Lower lobe of right lung (tissue), 2 donors: Measurements from ENCODE around the gene DNAI4. TPM values are rescaled to one million over a fixed set of nuclear protein-coding genes. Genes with fewer than 3 reads are reported as not detected.

ENCODE experiments used
- ATAC-seq, 2 donors: fragments of 200-7000 bp; cut with Tn5 transposase; one replicate each; pipeline ENCODE4 v1.9.1; 2020 to 2022; ENCODE audit warnings: mild to moderate bottlenecking in 2 of 2, moderate library complexity in 2 of 2
- DNase-seq: peaks from one replicate; pipeline ENCODE4 v3.0.0-alpha.2; 2020
- H3K27ac ChIP-seq: fragments of 200-600 bp; one replicate; pipeline ENCODE4 v1.8.0; 2022
- H3K27me3 ChIP-seq: fragments of 200-600 bp; one replicate; pipeline ENCODE4 v1.8.0; 2022; ENCODE audit warnings: low read depth
- H3K36me3 ChIP-seq: fragments of 200-600 bp; one replicate; pipeline ENCODE4 v1.8.0; 2022; ENCODE audit warnings: mild to moderate bottlenecking
- H3K4me1 ChIP-seq: fragments of 200-600 bp; one replicate; pipeline ENCODE4 v1.8.0; 2022
- H3K4me3 ChIP-seq: fragments of 200-600 bp; one replicate; pipeline ENCODE4 v1.8.0; 2022; ENCODE audit warnings: mild to moderate bottlenecking
- H3K9me3 ChIP-seq: fragments of 200-600 bp; one replicate; pipeline ENCODE4 v1.8.0; 2022
- CTCF ChIP-seq: fragments of 200-600 bp; IDR thresholded peaks from one replicate; pipeline ENCODE4 v1.8.0; 2022; ENCODE audit warnings: antibody characterized with exemption, mild to moderate bottlenecking
- intact Hi-C: fragments of 100-400 bp; cut with DNase I; formaldehyde crosslinking; loops from one replicate; pipeline ENCODE4 v1.11.0; 2022
- total RNA-seq: library from RNA; stranded (reverse); fragmentation: NEBNext Ultra II Directional; extraction: Animal tissue kit (Norgen Biotek cat#: 25700); gene quantifications from one replicate; pipeline ENCODE4 v1.2.1, GENCODE V29; 2021
- donor health status: DM: no; HTN: yes; CAD: no; lungs with severe emphysema.

The DNAI4 gene
- total RNA-seq, 1 donor from 2014 or later = 19.9 TPM

GRCh38 chr1:66940981-66941380, 16.3 kb upstream of the DNAI4 start:
- no peak for ATAC-seq

GRCh38 chr1:66938613-66939012, 14.0 kb upstream of the DNAI4 start:
- ATAC-seq (no peak), DNase-seq (no peak)
- Histone ChIP-seq H3K4me1 (peaks cover 51% of the 10 kb centered on the region), H3K27ac (no peak overlapping the region), H3K4me3 (no peak overlapping the region), H3K9me3 (no peaks in the 10 kb centered on the region), H3K27me3 (no peaks in the 10 kb centered on the region), H3K36me3 (peaks cover 4% of the 10 kb centered on the region)
- no peak for TF ChIP-seq CTCF
- intact Hi-C loops = no loop called here

More at GRCh38 chr1:66940981-66941380, 16.3 kb upstream of the DNAI4 start:
- intact Hi-C loops = no loop called here
- no peaks in the 10 kb centered on the region for H3K27me3 ChIP-seq
- TF ChIP-seq CTCF = no peak
- no peak overlapping the region for H3K27ac ChIP-seq
- H3K4me1 ChIP-seq = peaks cover 45% of the 10 kb centered on the region
- H3K4me3 ChIP-seq = no peak overlapping the region
- no peaks in the 10 kb centered on the region for H3K9me3 ChIP-seq
- H3K36me3 ChIP-seq = peaks cover 11% of the 10 kb centered on the region
- DNase-seq = no peak

GRCh38 chr1:66937529-66938234, 13.0 kb upstream of the DNAI4 start:
- peaks cover 57% of the 10 kb centered on the region for H3K4me1 ChIP-seq
- no peak for TF ChIP-seq CTCF
- DNase-seq (no peak), ATAC-seq (peak in 1 of 2 donors; percentile 24)
- H3K36me3 ChIP-seq = peaks cover 4% of the 10 kb centered on the region
- intact Hi-C loops = no loop called here
- no peak overlapping the region for H3K27ac ChIP-seq
- no peaks in the 10 kb centered on the region for H3K27me3 ChIP-seq
- no peaks in the 10 kb centered on the region for H3K9me3 ChIP-seq
- no peak overlapping the region for H3K4me3 ChIP-seq

GRCh38 chr1:66933887-66934700, 9.4 kb upstream of the DNAI4 start:
- H3K27me3 ChIP-seq = no peaks in the 10 kb centered on the region
- H3K36me3 ChIP-seq = no peaks in the 10 kb centered on the region
- no peak for DNase-seq
- peaks cover 76% of the 10 kb centered on the region for H3K4me1 ChIP-seq
- no peak overlapping the region for H3K27ac ChIP-seq
- H3K4me3 ChIP-seq = peak overlapping the region; percentile 1
- no peaks in the 10 kb centered on the region for H3K9me3 ChIP-seq
- no peak for ATAC-seq
- intact Hi-C loops = no loop called here
- TF ChIP-seq CTCF = no peak

GRCh38 chr1:66932291-66932690, 7.6 kb upstream of the DNAI4 start:
- DNase-seq = no peak
- Histone ChIP-seq H3K4me3 (peak overlapping the region; percentile 76), H3K27me3 (no peaks in the 10 kb centered on the region), H3K4me1 (peaks cover 60% of the 10 kb centered on the region), H3K9me3 (no peaks in the 10 kb centered on the region), H3K36me3 (no peaks in the 10 kb centered on the region), H3K27ac (no peak overlapping the region)
- no peak for TF ChIP-seq CTCF
- intact Hi-C loops = no loop called here
- ATAC-seq = no peak
